GM20431 (cell line): ENCODE results near the gene AJAP1.
"Not testable (repeated sequence)": the region's sequence is repeated elsewhere in the genome, so short reads cannot be mapped to it uniquely, and the experiment has no call there.

Experiments
- in situ Hi-C: fragments of 300-500 bp; cut with MseI, MboI; formaldehyde crosslinking; loops from one replicate; pipeline ENCODE4 v1.15.0; 2020; ENCODE audit warnings: low sequenced_read_pairs; ENCODE audit not compliant: unreplicated experiment

AJAP1 gene

GRCh38 chr1:4655674-4656532 lies 1.5 kb downstream of the AJAP1 start:
- in situ Hi-C loops, result no loop called here

- in situ Hi-C loops, result no loop called here
Observed at GRCh38 chr1:4656533-4657140, 2.2 kb downstream of the AJAP1 start.

GRCh38 chr1:4657244-4657789 lies 2.9 kb downstream of the AJAP1 start:
- in situ Hi-C loops, result no loop called here

- in situ Hi-C loops, result no loop called here
Observed at GRCh38 chr1:4657960-4658541, 3.6 kb downstream of the AJAP1 start.

- in situ Hi-C loops, result no loop called here
Observed at GRCh38 chr1:4658643-4659628, 4.5 kb downstream of the AJAP1 start.

- in situ Hi-C loops, result no loop called here
Observed at GRCh38 chr1:4660917-4661594, 6.6 kb downstream of the AJAP1 start.

GRCh38 chr1:4661595-4661917 lies 7.1 kb downstream of the AJAP1 start:
- in situ Hi-C loops, result no loop called here

GRCh38 chr1:4662168-4662567 lies 7.8 kb downstream of the AJAP1 start:
- in situ Hi-C loops, result no loop called here

- in situ Hi-C loops, result no loop called here
Observed at GRCh38 chr1:4662723-4663122, 8.3 kb downstream of the AJAP1 start.

GRCh38 chr1:4664095-4664494 lies 9.7 kb downstream of the AJAP1 start:
- in situ Hi-C loops, result no loop called here

GRCh38 chr1:4664606-4665005 lies 10.2 kb downstream of the AJAP1 start:
- in situ Hi-C loops, result no loop called here

- in situ Hi-C loops, result no loop called here
Observed at GRCh38 chr1:4665456-4665855, 11.0 kb downstream of the AJAP1 start.

- in situ Hi-C loops, result not testable (repeated sequence)
Observed at GRCh38 chr1:4666683-4667082, 12.3 kb downstream of the AJAP1 start.

GRCh38 chr1:4668743-4669700 lies 14.6 kb downstream of the AJAP1 start:
- in situ Hi-C loops, result no loop called here

- in situ Hi-C loops, result no loop called here
Observed at GRCh38 chr1:4670265-4670664, 15.9 kb downstream of the AJAP1 start.

- in situ Hi-C loops, result no loop called here
Observed at GRCh38 chr1:4671828-4672227, 17.4 kb downstream of the AJAP1 start.

GRCh38 chr1:4673494-4673893 lies 19.1 kb downstream of the AJAP1 start:
- in situ Hi-C loops, result no loop called here

GRCh38 chr1:4674117-4674516 lies 19.7 kb downstream of the AJAP1 start:
- in situ Hi-C loops, result no loop called here
